ENCODE measurements around the gene PCBP3. TPM values are rescaled to one million over a fixed set of nuclear protein-coding genes. Genes with fewer than 3 reads are reported as not detected.

PCBP3 gene
- total RNA-seq, 1 experiment from 2014 or later = not detected

- TF ChIP-seq, protein P1, sequence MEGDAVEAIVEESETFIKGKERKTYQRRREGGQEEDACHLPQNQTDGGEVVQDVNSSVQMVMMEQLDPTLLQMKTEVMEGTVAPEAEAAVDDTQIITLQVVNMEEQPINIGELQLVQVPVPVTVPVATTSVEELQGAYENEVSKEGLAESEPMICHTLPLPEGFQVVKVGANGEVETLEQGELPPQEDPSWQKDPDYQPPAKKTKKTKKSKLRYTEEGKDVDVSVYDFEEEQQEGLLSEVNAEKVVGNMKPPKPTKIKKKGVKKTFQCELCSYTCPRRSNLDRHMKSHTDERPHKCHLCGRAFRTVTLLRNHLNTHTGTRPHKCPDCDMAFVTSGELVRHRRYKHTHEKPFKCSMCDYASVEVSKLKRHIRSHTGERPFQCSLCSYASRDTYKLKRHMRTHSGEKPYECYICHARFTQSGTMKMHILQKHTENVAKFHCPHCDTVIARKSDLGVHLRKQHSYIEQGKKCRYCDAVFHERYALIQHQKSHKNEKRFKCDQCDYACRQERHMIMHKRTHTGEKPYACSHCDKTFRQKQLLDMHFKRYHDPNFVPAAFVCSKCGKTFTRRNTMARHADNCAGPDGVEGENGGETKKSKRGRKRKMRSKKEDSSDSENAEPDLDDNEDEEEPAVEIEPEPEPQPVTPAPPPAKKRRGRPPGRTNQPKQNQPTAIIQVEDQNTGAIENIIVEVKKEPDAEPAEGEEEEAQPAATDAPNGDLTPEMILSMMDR (conservative IDR thresholded peaks at IDR 0.05) = no peak
- no peak for TF ChIP-seq EZH2 (IDR thresholded peaks at IDR 0.05; ENCODE audit: low read depth)
- Histone ChIP-seq H3F3A (ENCODE audit: insufficient read depth, low read depth) (peaks cover 16% of the 10 kb centered on the region), H3K4me2 (no peak overlapping the region), H3K4me1 (replicated peaks; ENCODE audit: insufficient read depth) (no peaks in the 10 kb centered on the region), H3K4me3 (no peak overlapping the region), H3K27me3 (ENCODE audit: insufficient read depth, low read depth) (peaks cover 17% of the 10 kb centered on the region; the same call in 1 of the 2 replicates), H2AFZ (no peak overlapping the region), H3K9me2 (ENCODE audit: insufficient read depth) (no peaks in the 10 kb centered on the region), H3K79me2 (ENCODE audit: low read depth) (no peaks in the 10 kb centered on the region), H3K9me3 (ENCODE audit: insufficient read depth, low read depth) (no peaks in the 10 kb centered on the region), H3K36me3 (ENCODE audit: low read depth) (no peaks in the 10 kb centered on the region), H4K20me1 (ENCODE audit: insufficient read depth) (no peaks in the 10 kb centered on the region), H3K27ac (no peak overlapping the region)
- BruUV-seq (replicated peaks) = no TSS peak
- ChIA-PET CTCF (no interaction called here), POLR2A (ENCODE audit: unreplicated experiment) (no interaction called here)
- intact Hi-C loops (cut with micrococcal nuclease; ENCODE audit: unreplicated experiment) = no loop called here
- DNase-seq = no peak
Measured at GRCh38 chr21:45639206-45640000, 4.1 kb upstream of the PCBP3 start.

GRCh38 chr21:45640001-45640887, 3.3 kb upstream of the PCBP3 start:
- POLR2A ChIA-PET (ENCODE audit: unreplicated experiment) = no interaction called here
- Histone ChIP-seq H3K4me2 (no peak overlapping the region), H3F3A (ENCODE audit: insufficient read depth, low read depth) (peaks cover 12% of the 10 kb centered on the region), H3K36me3 (ENCODE audit: low read depth) (no peaks in the 10 kb centered on the region), H3K4me1 (replicated peaks; ENCODE audit: insufficient read depth) (no peaks in the 10 kb centered on the region), H3K4me3 (no peak overlapping the region), H2AFZ (no peak overlapping the region), H3K79me2 (ENCODE audit: low read depth) (no peaks in the 10 kb centered on the region), H3K9me2 (ENCODE audit: insufficient read depth) (no peaks in the 10 kb centered on the region), H3K27me3 (ENCODE audit: insufficient read depth, low read depth) (peaks cover 17% of the 10 kb centered on the region; the same call in 1 of the 2 replicates), H3K9me3 (ENCODE audit: insufficient read depth, low read depth) (no peaks in the 10 kb centered on the region), H4K20me1 (ENCODE audit: insufficient read depth) (no peaks in the 10 kb centered on the region), H3K27ac (no peak overlapping the region)
- intact Hi-C loops (cut with micrococcal nuclease; ENCODE audit: unreplicated experiment) = no loop called here
- CTCF ChIA-PET = no interaction called here
- TF ChIP-seq, protein P1 (conservative IDR thresholded peaks at IDR 0.05) = no peak
- no peak for TF ChIP-seq EZH2 (IDR thresholded peaks at IDR 0.05; ENCODE audit: low read depth)
- no peak for DNase-seq
- no TSS peak for BruUV-seq (replicated peaks)

- Histone ChIP-seq H3K9me3 (ENCODE audit: insufficient read depth, low read depth) (no peaks in the 10 kb centered on the region), H3K79me2 (ENCODE audit: low read depth) (no peaks in the 10 kb centered on the region), H3K4me2 (no peak overlapping the region), H3K36me3 (ENCODE audit: low read depth) (no peaks in the 10 kb centered on the region), H4K20me1 (ENCODE audit: insufficient read depth) (no peaks in the 10 kb centered on the region), H3K27ac (no peak overlapping the region), H3K9me2 (ENCODE audit: insufficient read depth) (no peaks in the 10 kb centered on the region), H3K4me3 (no peak overlapping the region), H2AFZ (no peak overlapping the region), H3K27me3 (ENCODE audit: insufficient read depth, low read depth) (peaks cover 17% of the 10 kb centered on the region; the same call in 1 of the 2 replicates), H3K4me1 (replicated peaks; ENCODE audit: insufficient read depth) (no peaks in the 10 kb centered on the region), H3F3A (ENCODE audit: insufficient read depth, low read depth) (peaks cover 5% of the 10 kb centered on the region; the same call in 1 of the 2 replicates)
- intact Hi-C loops (cut with micrococcal nuclease; ENCODE audit: unreplicated experiment) = no loop called here
- ChIA-PET POLR2A (ENCODE audit: unreplicated experiment) (no interaction called here), CTCF (no interaction called here)
- no peak for TF ChIP-seq EZH2 (IDR thresholded peaks at IDR 0.05; ENCODE audit: low read depth)
- TF ChIP-seq, protein P1 (conservative IDR thresholded peaks at IDR 0.05) = no peak
- DNase-seq = no peak
- BruUV-seq (replicated peaks) = no TSS peak
Measured at GRCh38 chr21:45640888-45641479, 2.5 kb upstream of the PCBP3 start.
